Measurements from ENCODE around the gene FXYD6.

Gene FXYD6

DNA sequence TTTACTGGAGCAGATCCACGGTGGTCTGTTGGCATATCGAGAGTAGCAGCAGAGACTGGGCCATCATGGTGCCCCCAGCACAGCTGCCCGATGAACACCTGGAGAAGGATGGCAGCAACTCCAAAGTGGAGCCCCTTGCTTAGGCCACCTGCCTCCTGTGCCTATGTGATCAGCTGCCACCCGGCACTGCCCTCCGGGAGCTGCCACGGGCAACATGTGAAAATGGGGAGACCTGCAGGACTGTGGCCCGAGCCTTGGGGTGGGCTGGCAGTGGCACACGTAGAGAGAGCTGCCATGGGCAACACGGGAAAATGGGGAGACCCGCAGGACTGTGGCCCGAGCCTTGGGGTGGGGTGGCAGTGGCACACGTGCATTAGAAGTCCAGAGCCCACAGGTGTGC is 55.0 kb downstream of the FXYD6 start:
- Mint-ChIP-seq H3K27ac (no peak overlapping the region), H3K36me3 (ENCODE audit: low read depth) (no peaks in the 10 kb centered on the region), H3K4me1 (peaks cover 40% of the 10 kb centered on the region), H3K4me3 (no peak overlapping the region), H3K9me3 (no peaks in the 10 kb centered on the region), H3K27me3 (ENCODE audit: low read depth, poor library complexity) (peaks cover 30% of the 10 kb centered on the region)
- no peak for DNase-seq
- TF ChIP-seq, protein P1, sequence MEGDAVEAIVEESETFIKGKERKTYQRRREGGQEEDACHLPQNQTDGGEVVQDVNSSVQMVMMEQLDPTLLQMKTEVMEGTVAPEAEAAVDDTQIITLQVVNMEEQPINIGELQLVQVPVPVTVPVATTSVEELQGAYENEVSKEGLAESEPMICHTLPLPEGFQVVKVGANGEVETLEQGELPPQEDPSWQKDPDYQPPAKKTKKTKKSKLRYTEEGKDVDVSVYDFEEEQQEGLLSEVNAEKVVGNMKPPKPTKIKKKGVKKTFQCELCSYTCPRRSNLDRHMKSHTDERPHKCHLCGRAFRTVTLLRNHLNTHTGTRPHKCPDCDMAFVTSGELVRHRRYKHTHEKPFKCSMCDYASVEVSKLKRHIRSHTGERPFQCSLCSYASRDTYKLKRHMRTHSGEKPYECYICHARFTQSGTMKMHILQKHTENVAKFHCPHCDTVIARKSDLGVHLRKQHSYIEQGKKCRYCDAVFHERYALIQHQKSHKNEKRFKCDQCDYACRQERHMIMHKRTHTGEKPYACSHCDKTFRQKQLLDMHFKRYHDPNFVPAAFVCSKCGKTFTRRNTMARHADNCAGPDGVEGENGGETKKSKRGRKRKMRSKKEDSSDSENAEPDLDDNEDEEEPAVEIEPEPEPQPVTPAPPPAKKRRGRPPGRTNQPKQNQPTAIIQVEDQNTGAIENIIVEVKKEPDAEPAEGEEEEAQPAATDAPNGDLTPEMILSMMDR (IDR thresholded peaks at IDR 0.05): no peak

DNA sequence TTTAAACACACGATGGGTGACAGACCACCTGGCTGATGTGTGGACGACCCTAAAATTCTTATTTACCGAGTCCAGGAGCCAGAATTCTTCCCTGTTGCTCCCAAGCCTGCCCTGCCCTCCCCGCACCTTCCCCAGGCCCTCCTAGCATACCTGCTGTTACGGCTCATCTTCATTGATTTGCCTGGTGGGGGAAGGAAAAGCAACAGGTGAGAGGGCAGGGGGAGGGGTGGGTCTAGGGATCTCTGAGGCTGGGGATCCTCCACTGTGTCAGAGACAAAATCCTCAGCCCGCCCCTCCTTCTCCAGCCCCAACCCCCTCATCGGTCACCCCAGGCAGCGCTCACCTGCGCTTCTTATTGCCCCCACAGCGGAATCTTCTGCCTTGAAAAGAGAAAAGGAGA is 55.9 kb downstream of the FXYD6 start:
- TF ChIP-seq, protein P1 (IDR thresholded peaks at IDR 0.05): no peak
- peaks cover 49% of the 10 kb centered on the region for H3K4me1 Mint-ChIP-seq
- no peak overlapping the region for H3K27ac Mint-ChIP-seq
- DNase-seq: no peak
- H3K36me3 Mint-ChIP-seq (ENCODE audit: low read depth): no peaks in the 10 kb centered on the region
- no peak overlapping the region for H3K4me3 Mint-ChIP-seq
- no peaks in the 10 kb centered on the region for H3K9me3 Mint-ChIP-seq
- peaks cover 29% of the 10 kb centered on the region for H3K27me3 Mint-ChIP-seq (ENCODE audit: low read depth, poor library complexity)

DNA sequence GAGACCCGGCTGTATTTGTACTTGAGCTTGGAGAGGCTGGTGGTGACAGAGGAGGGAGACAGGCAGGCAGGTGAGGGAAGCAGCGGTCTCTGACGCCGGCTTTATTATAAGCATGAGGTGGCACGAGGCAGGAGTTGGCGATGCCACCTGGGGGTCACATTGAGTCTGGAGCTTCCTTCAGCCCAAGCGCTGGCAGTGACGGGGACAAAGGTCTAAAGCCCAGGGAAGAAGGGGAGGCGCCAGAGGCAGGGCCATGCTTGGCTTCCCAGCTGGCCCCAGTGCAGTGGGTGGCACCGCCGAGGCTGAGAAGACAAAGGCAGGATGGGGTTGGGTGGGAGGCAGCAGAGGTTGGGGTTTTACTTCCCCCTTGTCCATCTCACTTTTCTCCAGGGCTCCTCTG is 56.4 kb downstream of the FXYD6 start:
- H3K36me3 Mint-ChIP-seq (ENCODE audit: low read depth): no peaks in the 10 kb centered on the region
- peaks cover 25% of the 10 kb centered on the region for H3K27me3 Mint-ChIP-seq (ENCODE audit: low read depth, poor library complexity)
- TF ChIP-seq, protein P1 (IDR thresholded peaks at IDR 0.05): no peak
- no peaks in the 10 kb centered on the region for H3K9me3 Mint-ChIP-seq
- H3K4me1 Mint-ChIP-seq: peaks cover 53% of the 10 kb centered on the region
- DNase-seq: no peak
- H3K27ac Mint-ChIP-seq: no peak overlapping the region
- H3K4me3 Mint-ChIP-seq: no peak overlapping the region

DNA sequence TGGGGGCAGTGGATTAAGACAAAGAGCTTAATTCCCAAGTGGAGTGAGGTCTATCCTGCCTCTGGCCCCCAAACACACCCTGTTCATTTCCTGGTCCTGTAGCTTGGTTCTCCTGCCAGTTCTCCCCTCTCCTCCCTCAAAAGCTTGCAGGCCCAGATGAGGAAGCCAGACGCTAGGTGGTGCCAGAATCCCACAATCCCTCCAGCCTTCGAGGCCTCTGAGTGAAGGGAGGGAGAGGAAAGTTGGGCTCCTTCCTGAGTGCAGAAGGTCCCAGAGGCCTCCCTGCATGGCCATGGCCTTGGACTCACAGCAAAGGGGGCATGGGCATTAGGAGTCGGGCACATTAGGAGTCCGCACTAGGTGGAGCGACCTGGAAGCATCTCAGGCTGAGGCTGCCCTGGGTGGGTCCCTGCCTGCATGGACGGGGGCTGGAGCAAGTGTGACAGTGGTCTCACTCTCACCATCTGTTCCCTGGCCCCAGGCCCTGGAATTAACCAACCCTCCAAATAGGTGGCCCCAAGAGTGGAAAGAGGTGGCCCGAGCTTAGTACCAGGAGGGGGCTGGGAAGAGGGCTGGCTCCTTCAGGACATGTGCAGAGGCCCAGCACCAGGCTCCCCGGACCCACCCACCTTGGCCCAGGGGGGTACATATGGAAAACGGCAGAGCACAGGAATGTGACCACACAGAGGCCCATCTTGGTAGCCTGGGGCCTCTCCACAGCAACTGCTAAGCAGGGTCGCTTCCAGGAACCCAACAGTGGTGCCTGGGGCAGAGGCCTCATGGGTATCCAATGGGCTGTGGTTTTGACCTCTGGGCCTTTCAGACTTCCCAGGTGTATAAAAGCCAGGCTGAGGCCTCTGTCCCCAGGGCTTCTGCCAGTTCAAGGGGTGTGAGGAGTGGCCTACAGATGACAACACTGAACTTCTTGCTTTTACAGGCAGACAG is 57.1 kb downstream of the FXYD6 start:
- no peak overlapping the region for H3K4me3 Mint-ChIP-seq
- TF ChIP-seq, protein P1 (IDR thresholded peaks at IDR 0.05): peak; percentile 68
- no peaks in the 10 kb centered on the region for H3K9me3 Mint-ChIP-seq
- no peaks in the 10 kb centered on the region for H3K36me3 Mint-ChIP-seq (ENCODE audit: low read depth)
- H3K4me1 Mint-ChIP-seq: peaks cover 60% of the 10 kb centered on the region
- DNase-seq: peak; percentile 78
- no peak overlapping the region for H3K27ac Mint-ChIP-seq
- H3K27me3 Mint-ChIP-seq (ENCODE audit: low read depth, poor library complexity): peaks cover 18% of the 10 kb centered on the region

DNA sequence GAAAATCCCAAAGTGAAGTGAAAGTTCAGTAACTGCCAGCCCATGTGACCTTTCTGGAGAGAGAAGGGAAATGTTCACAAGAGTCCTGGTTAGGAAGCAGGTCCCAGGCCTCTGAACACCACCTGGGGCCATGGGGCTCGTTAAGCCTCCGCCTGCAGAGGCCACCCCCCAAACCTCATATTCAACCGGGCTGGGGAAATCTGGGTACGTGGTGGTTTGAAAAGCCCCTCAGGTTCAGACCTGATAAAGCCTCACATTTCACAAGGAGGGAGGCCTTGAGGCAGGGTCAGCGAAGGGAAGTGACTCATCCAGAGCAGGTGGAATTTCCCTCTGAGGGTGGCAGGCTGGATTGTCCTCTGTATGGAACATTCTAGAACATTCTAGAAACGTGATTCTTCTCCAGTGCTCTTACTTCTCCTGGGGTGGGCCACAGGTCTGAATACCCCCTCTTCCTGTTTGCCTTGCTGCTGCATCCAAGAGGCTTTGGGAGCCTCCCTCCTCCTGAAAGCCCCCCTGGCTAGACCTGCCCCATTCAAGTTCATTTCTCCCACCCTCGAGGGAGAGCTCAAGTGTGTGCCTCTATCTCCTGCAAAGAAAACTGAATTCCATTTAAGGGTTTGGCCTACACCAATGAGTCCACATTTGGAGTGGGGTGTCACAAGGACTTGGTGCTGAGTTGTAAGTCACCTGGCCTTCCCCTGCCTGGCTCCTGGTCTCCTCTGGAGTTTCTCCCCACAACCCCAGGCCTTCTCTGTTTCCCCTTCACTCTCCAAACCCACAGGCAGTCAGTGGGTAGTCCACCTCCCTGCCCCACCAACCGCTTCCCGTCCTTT is 58.2 kb downstream of the FXYD6 start:
- H3K27ac Mint-ChIP-seq: no peak overlapping the region
- peaks cover 16% of the 10 kb centered on the region for H3K27me3 Mint-ChIP-seq (ENCODE audit: low read depth, poor library complexity)
- TF ChIP-seq, protein P1 (IDR thresholded peaks at IDR 0.05): peak; percentile 12
- no peaks in the 10 kb centered on the region for H3K36me3 Mint-ChIP-seq (ENCODE audit: low read depth)
- no peak for DNase-seq
- no peaks in the 10 kb centered on the region for H3K9me3 Mint-ChIP-seq
- H3K4me3 Mint-ChIP-seq: no peak overlapping the region
- H3K4me1 Mint-ChIP-seq: peaks cover 64% of the 10 kb centered on the region
